NCI-H2081 (cell line): ENCODE data around the gene NR2F1.

Experiments used
- DNase-seq, 2 experiments: peaks; one replicate each; lab custom pipeline; 2025; lab: John Stamatoyannopoulos, UW

Gene NR2F1

GRCh38 chr5:93577854-93578812 is 4.9 kb upstream of the NR2F1 start:
- no peak for DNase-seq

- DNase-seq, result no peak
Observed at GRCh38 chr5:93578813-93579691, 4.0 kb upstream of the NR2F1 start.

- peak in 1 of 2 experiments; percentile 50 for DNase-seq
Observed at GRCh38 chr5:93579692-93580062, 3.3 kb upstream of the NR2F1 start.

GRCh38 chr5:93580063-93580926 is 2.7 kb upstream of the NR2F1 start:
- DNase-seq, result peak; percentile 23 to 50

GRCh38 chr5:93580927-93581445 is 2.0 kb upstream of the NR2F1 start, which contains the start of gene NR2F1-AS1:
Gene NR2F1-AS1, minus strand, starts transcription at chr5:93581219.
- DNase-seq, result peak in 1 of 2 experiments; percentile 37

- no peak for DNase-seq
Observed at GRCh38 chr5:93582167-93582462, 907 bp upstream of the NR2F1 start.

- no peak for DNase-seq
Observed at GRCh38 chr5:93583439-93583767, 381 bp downstream of the NR2F1 start.

- peak; percentile 36 to 61 for DNase-seq
Observed at GRCh38 chr5:93583768-93584595, 960 bp downstream of the NR2F1 start.

GRCh38 chr5:93584596-93585040 is 1.6 kb downstream of the NR2F1 start:
- DNase-seq, result peak in 1 of 2 experiments; percentile 26

GRCh38 chr5:93585041-93585766 is 2.2 kb downstream of the NR2F1 start:
- no peak for DNase-seq

GRCh38 chr5:93585767-93586385 is 2.9 kb downstream of the NR2F1 start:
- no peak for DNase-seq

- no peak for DNase-seq
Observed at GRCh38 chr5:93586736-93587596, 3.9 kb downstream of the NR2F1 start.

GRCh38 chr5:93587597-93588351 is 4.8 kb downstream of the NR2F1 start:
- no peak for DNase-seq

- no peak for DNase-seq
Observed at GRCh38 chr5:93588352-93589151, 5.5 kb downstream of the NR2F1 start.

GRCh38 chr5:93589152-93589828 is 6.3 kb downstream of the NR2F1 start:
- no peak for DNase-seq

- DNase-seq, result no peak
Observed at GRCh38 chr5:93589829-93590215, 6.8 kb downstream of the NR2F1 start.
